SH-SY5Y (cell line): ENCODE measurements around the gene TTC28.

Experiments used
- GATA2 ChIP-seq: IDR thresholded peaks from 2 replicates; pipeline ENCODE4 v1.6.1; 2011; ENCODE audit warnings: mild to moderate bottlenecking, low read depth, low read length
- GATA3 ChIP-seq: IDR thresholded peaks from 2 replicates; pipeline ENCODE4 v1.6.1; 2011; ENCODE audit warnings: low read depth, mild to moderate bottlenecking, low read length, moderate library complexity

- TF ChIP-seq GATA2 = no peak
- TF ChIP-seq GATA3 = no peak
These were observed 491.3 kb downstream of the TTC28 start for GRCh38 chr22:28188178-28188879.
